ENCODE results near the gene MAGI2.

MAGI2 gene

DNA sequence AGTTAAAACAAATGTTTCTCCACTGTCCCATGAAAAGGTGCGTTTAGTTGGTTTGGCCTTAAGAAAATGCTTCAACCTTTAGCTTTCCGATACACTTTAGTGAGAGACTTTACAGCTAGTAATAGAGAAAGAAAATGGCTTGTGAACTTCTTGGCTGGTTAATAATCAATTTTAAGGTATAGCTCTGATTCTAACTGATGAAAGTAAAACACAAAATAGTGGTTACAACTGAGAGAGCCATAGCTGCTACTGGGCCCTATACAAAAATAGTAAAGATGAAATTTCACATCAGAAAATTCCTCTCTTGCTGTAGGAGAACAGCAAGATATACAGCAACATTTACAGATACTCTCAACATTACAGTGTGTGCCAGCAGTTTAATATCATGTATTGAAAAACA, 1283.5 kb downstream of the MAGI2 start:
- H3F3A ChIP-seq (ENCODE audit: control insufficient read depth, insufficient read depth) = no peaks in the 10 kb centered on the region
- H3K79me2 ChIP-seq (ENCODE audit: control insufficient read depth, low read length) = no peaks in the 10 kb centered on the region
- no peak overlapping the region for H3K27ac ChIP-seq (ENCODE audit: low read depth, low read length)
- no peak overlapping the region for H3K4me2 ChIP-seq (ENCODE audit: low read length)
- no peaks in the 10 kb centered on the region for H3K9me2 ChIP-seq (replicated peaks; ENCODE audit: control insufficient read depth, low read length)
- no peaks in the 10 kb centered on the region for H3K4me1 ChIP-seq (ENCODE audit: control insufficient read depth, low read length)
- no peak overlapping the region for H3K4me3 ChIP-seq (ENCODE audit: low read length)
- H3K27me3 ChIP-seq (ENCODE audit: control insufficient read depth, low read length) = no peaks in the 10 kb centered on the region
- no peaks in the 10 kb centered on the region for H4K20me1 ChIP-seq (ENCODE audit: control insufficient read depth, insufficient read depth, low read depth, low read length)
- TF ChIP-seq EZH2phosphoT487 (IDR thresholded peaks at IDR 0.05; ENCODE audit: borderline replicate concordance, low read length) = no peak
- TF ChIP-seq, protein P1, sequence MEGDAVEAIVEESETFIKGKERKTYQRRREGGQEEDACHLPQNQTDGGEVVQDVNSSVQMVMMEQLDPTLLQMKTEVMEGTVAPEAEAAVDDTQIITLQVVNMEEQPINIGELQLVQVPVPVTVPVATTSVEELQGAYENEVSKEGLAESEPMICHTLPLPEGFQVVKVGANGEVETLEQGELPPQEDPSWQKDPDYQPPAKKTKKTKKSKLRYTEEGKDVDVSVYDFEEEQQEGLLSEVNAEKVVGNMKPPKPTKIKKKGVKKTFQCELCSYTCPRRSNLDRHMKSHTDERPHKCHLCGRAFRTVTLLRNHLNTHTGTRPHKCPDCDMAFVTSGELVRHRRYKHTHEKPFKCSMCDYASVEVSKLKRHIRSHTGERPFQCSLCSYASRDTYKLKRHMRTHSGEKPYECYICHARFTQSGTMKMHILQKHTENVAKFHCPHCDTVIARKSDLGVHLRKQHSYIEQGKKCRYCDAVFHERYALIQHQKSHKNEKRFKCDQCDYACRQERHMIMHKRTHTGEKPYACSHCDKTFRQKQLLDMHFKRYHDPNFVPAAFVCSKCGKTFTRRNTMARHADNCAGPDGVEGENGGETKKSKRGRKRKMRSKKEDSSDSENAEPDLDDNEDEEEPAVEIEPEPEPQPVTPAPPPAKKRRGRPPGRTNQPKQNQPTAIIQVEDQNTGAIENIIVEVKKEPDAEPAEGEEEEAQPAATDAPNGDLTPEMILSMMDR (IDR thresholded peaks at IDR 0.05; ENCODE audit: low read depth, low read length, poor library complexity, severe bottlenecking) = no peak
- no peaks in the 10 kb centered on the region for H3K9me3 ChIP-seq (ENCODE audit: control insufficient read depth, insufficient read depth, low read length)
- H3K36me3 ChIP-seq (ENCODE audit: control insufficient read depth, low read length) = no peaks in the 10 kb centered on the region

DNA sequence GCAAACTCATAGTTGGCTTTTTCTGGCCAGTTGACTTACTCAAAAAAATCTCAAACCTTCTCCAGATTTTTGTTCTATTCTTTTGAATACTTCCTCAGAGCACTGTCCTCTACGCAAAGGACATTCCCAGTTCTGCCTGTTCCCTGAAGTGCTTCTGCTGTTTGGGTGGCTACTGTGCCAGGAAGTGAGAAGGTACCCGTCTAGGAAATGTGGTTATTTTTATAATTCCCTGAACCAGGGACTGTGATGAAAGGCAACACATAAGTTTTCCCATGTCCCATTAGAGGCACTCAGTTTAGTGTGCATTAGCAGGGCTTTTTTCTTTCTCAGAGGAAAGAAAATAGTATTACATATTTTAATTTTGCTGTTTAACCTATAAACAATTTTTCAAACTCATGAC, 1284.6 kb downstream of the MAGI2 start:
- Histone ChIP-seq H4K20me1 (ENCODE audit: control insufficient read depth, insufficient read depth, low read depth, low read length) (no peaks in the 10 kb centered on the region), H3K79me2 (ENCODE audit: control insufficient read depth, low read length) (no peaks in the 10 kb centered on the region), H3K27me3 (ENCODE audit: control insufficient read depth, low read length) (no peaks in the 10 kb centered on the region), H3K4me3 (ENCODE audit: low read length) (no peak overlapping the region), H3K9me3 (ENCODE audit: control insufficient read depth, insufficient read depth, low read length) (no peaks in the 10 kb centered on the region), H3K4me1 (ENCODE audit: control insufficient read depth, low read length) (no peaks in the 10 kb centered on the region), H3K9me2 (replicated peaks; ENCODE audit: control insufficient read depth, low read length) (no peaks in the 10 kb centered on the region), H3K27ac (ENCODE audit: low read depth, low read length) (no peak overlapping the region), H3F3A (ENCODE audit: control insufficient read depth, insufficient read depth) (no peaks in the 10 kb centered on the region), H3K4me2 (ENCODE audit: low read length) (no peak overlapping the region), H3K36me3 (ENCODE audit: control insufficient read depth, low read length) (no peaks in the 10 kb centered on the region)
- TF ChIP-seq, protein P1 (IDR thresholded peaks at IDR 0.05; ENCODE audit: low read depth, low read length, poor library complexity, severe bottlenecking) = no peak
- no peak for TF ChIP-seq EZH2phosphoT487 (IDR thresholded peaks at IDR 0.05; ENCODE audit: borderline replicate concordance, low read length)

DNA sequence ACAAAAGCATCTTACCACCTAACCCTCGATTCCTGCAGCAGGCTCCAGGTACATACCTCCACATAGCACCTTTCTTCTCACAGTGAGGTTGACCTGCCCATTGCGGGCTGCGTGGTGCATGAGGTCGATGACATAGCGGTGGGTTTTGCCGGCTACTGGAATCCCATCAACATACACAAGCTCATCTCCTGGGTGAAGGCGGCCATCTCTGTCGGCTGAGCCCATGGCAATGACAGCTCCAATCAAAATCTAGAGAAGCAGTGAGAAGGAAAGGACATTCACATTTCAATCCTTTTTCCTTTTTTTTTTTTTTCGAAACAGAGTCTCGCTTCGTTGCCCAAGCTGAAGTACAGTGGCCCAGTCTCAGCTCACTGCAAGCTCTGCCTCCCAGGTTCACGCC, 1285.6 kb downstream of the MAGI2 start:
- Histone ChIP-seq H3K27ac (ENCODE audit: low read depth, low read length) (no peak overlapping the region), H3K9me2 (replicated peaks; ENCODE audit: control insufficient read depth, low read length) (no peaks in the 10 kb centered on the region), H3K27me3 (ENCODE audit: control insufficient read depth, low read length) (no peaks in the 10 kb centered on the region), H3K79me2 (ENCODE audit: control insufficient read depth, low read length) (no peaks in the 10 kb centered on the region), H3K36me3 (ENCODE audit: control insufficient read depth, low read length) (no peaks in the 10 kb centered on the region), H3F3A (ENCODE audit: control insufficient read depth, insufficient read depth) (no peaks in the 10 kb centered on the region), H3K9me3 (ENCODE audit: control insufficient read depth, insufficient read depth, low read length) (no peaks in the 10 kb centered on the region), H3K4me2 (ENCODE audit: low read length) (no peak overlapping the region), H3K4me3 (ENCODE audit: low read length) (no peak overlapping the region), H3K4me1 (ENCODE audit: control insufficient read depth, low read length) (no peaks in the 10 kb centered on the region), H4K20me1 (ENCODE audit: control insufficient read depth, insufficient read depth, low read depth, low read length) (no peaks in the 10 kb centered on the region)
- no peak for TF ChIP-seq EZH2phosphoT487 (IDR thresholded peaks at IDR 0.05; ENCODE audit: borderline replicate concordance, low read length)
- TF ChIP-seq, protein P1 (IDR thresholded peaks at IDR 0.05; ENCODE audit: low read depth, low read length, poor library complexity, severe bottlenecking) = no peak

DNA sequence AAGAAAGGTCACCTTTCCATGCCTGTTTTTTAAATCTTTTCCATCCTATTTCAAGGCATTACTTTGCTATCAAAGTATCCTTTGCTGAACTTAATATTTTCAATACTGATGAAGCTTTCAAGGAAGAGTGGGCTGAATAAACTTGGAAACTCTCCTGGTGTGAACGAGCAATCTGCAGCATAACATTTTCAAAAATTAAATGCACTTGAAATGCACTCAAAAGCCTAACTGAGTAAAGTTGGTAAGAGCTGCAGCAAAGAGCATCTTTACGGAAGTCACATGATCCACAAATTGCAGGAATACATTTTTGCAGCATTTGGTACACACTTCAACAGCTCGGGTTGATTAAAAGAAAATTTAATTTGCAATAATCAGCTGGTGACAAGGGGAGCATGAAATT, 1287.6 kb downstream of the MAGI2 start:
- Histone ChIP-seq H3K4me2 (ENCODE audit: low read length) (no peak overlapping the region), H3K9me2 (replicated peaks; ENCODE audit: control insufficient read depth, low read length) (no peaks in the 10 kb centered on the region), H3K79me2 (ENCODE audit: control insufficient read depth, low read length) (no peaks in the 10 kb centered on the region), H4K20me1 (ENCODE audit: control insufficient read depth, insufficient read depth, low read depth, low read length) (no peaks in the 10 kb centered on the region), H3K36me3 (ENCODE audit: control insufficient read depth, low read length) (no peaks in the 10 kb centered on the region), H3F3A (ENCODE audit: control insufficient read depth, insufficient read depth) (no peaks in the 10 kb centered on the region), H3K27me3 (ENCODE audit: control insufficient read depth, low read length) (no peaks in the 10 kb centered on the region), H3K4me3 (ENCODE audit: low read length) (no peak overlapping the region), H3K4me1 (ENCODE audit: control insufficient read depth, low read length) (no peaks in the 10 kb centered on the region), H3K27ac (ENCODE audit: low read depth, low read length) (no peak overlapping the region), H3K9me3 (ENCODE audit: control insufficient read depth, insufficient read depth, low read length) (no peaks in the 10 kb centered on the region)
- TF ChIP-seq, protein P1 (IDR thresholded peaks at IDR 0.05; ENCODE audit: low read depth, low read length, poor library complexity, severe bottlenecking) = no peak
- TF ChIP-seq EZH2phosphoT487 (IDR thresholded peaks at IDR 0.05; ENCODE audit: borderline replicate concordance, low read length) = no peak
